H54 (cell line): ENCODE results near the gene PPIE.
"Not testable (repeated sequence)": the region's sequence is repeated elsewhere in the genome, so short reads cannot be mapped to it uniquely, and the experiment has no call there.

Experiments
- DNase-seq: peaks from one replicate; pipeline ENCODE4 v3.0.0; 2011; ENCODE audit warnings: low spot score, mixed read lengths; ENCODE audit not compliant: insufficient read length
- FAIRE-seq: peaks from 3 replicates; lab custom pipeline; 2011; peaks lifted over from hg19 to GRCh38; lab: Jason Lieb, UNC
- POLR2A ChIP-seq: IDR thresholded peaks from 2 replicates; pipeline ENCODE4 v1.6.1; 2011; ENCODE audit warnings: low read depth, mild to moderate bottlenecking, low read length

The PPIE gene

DNA sequence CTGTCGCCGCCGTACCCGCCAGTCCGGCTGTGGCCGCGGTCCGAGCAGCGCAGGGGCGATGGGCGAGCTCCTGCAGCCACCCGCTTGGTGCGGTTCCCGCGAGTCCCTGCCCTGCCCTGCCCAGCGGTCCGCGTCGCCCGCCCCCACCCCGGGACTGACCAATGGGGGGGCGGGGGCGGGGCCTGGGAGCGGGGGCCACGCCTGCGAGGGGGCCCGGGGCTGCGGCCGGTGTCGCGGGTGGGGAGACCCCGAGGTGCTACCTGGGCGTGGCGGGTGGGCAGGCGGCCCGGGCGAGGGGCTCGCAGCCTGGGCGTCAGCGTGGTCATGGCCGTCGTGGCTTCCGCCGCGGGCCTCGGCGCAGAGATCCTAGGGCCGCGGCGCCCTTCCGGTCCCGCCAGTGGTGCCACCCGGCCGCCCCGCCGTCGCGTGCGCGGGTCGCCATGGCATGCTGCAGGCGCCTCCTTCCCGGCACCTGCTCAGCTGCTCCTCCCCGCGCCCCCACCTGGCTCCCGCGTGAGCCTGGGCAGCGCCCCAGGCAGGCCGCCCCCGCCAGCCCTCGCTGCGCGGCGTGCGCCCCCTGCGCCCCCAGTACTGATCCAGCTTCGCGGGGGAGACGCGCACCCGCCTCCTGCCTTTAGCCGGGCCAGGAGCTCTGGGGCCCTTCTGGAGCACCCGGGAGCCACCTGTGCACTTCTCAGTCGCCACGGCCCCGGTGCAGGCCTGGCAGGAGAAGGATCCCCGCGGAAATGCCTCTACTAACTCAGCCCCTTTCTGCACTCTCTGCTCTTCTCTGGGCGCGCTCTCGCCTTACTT is 50.3 kb downstream of the PPIE start, which contains the start of gene BMP8B:
Gene BMP8B (minus strand): TSS at position 108 of the 813 bp plus-strand sequence. CDS start 380 bp downstream, outside the sequence.
- DNase-seq (no peak), FAIRE-seq (no peak)
- no peak for TF ChIP-seq POLR2A

DNA sequence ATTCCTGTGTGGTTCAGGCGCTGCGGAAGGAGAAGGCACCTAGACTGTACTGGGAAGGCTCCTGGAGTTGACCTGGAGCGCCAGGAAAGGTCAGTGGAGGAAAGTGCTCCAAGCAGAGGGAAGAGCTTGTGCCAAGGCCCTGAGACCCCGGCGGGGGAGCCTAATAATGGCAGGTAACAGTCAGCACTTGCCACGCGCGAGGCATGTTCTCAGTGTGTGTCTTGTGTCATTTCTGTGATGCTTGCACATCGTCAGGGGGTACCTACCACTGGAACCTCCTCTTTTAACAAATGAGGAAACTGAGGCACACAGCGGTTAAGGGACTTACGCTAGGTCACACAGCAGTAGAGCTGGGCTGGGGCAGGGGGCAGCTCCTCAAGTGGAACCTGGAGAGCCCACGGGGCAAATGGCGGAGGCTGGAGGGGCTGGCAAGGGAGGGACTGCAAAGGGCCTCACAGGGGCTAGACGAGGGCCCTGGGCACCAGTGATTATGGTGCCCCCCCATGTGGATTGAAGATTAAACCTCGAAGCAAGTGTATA is 51.0 kb downstream of the PPIE start:
- TF ChIP-seq POLR2A = no peak
- FAIRE-seq (no peak), DNase-seq (no peak)

DNA sequence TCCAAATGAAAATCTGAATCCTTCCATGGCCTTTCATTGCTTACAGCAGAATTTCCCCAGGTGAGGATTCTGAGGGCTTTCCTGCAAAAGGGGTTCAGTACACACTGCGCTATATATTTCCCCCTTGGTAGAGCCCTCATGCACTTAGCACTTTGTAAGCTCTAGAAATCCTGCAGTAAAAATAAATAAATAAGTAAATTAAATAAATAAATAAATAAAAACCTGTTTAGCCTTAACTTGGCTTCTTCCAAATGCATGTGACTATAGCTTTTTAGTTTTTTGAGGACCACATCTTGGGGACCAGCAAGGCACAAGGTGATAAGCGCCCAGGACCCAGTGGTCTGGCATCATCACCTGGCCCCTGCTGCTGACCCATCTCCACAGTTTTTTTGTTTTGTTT is 53.2 kb downstream of the PPIE start:
- FAIRE-seq (no peak), DNase-seq (no peak)
- TF ChIP-seq POLR2A = no peak

DNA sequence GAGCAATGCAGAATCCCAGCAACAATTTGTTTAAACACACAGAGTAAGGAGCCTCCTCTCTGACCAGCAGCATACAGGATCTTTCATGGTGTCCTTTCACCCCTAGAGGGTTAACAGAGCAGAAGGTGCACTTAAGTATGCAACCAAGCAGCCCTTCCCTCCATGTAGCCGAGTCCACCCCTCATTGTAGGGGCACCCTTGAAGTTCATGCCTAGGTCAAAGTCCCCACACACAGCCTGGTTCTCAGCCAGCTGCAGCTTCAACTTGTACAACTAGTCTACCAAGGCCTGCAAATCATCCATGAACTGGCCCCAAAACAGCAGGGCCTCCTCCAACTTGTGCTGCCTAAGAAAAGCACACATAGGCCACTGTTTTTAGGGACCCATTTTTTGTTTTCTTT is 57.0 kb downstream of the PPIE start:
- no peak for FAIRE-seq
- no peak for DNase-seq
- no peak for TF ChIP-seq POLR2A

DNA sequence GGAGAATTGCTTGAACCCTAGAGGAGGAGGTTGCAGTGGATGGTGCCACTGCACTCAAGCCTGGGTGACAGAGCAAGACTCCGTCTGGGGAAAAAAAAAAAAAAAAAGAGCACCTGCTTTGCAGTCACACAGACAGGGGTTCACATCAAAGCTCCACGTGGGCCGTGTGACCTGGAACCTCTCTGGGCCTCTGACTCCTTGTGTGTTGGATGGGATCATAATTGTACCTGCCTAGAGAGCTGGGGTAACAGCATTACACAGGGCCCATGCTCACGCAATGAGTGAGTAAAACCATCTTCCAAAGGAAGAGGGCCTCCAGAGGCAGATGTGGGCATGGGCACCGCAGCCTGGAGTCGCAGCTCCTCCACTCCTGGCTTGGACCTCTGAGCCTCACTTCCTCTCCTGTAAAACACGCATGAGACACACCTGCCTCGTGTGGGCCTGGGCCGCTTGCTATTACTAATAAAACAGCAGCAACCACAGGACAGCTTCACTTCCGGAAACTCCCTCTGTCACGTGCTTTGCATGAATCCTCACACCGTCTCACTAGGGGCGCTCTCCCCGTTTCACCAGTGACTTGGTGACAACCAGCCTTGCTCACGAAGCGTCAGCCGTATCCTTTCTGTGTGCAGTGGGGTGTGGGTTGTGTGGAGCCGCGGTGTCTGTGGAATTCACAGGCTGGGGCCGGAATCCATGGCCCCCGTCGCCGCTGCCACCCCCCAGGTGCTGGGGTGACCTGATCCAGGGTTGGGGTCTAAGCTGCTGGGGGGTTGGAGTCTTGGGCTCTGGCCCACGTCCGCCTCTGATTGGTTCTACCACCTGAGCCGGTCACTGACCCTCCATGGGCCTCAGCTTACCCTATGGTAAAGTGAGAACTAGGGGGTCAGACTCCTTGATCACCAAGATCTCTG is 60.4 kb downstream of the PPIE start:
- not testable (repeated sequence) for DNase-seq, FAIRE-seq

DNA sequence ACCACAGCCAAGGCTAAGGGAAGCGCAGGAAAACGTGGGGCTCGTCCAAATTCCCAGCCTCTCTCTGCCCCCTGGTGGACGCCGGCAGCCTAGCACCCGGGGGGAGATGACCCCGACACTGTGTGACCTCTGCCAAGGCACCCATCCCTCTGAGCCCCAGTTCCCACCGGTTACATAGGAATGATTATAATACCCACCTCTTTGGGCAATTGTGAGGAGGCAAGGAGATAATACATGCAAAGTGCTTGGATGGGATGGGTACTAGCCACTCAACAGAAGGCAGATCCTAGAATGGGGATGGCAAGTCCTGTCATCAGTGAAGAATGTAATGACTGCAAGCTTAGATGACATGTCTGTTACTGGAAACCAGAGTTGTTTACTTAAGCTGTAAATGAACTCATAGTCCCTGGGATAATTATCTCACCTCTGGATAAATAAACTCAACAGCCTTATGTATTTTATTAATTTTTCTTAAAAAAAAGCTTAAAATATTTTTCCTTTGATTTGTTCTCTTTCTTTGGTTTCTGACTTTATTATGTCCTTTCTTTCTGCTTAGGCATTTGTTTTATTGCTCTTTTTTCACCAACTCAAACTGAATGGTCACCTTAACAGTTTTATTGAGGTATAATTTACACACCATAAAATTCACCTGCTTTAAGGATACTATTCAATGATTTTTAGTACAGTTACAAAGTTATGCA is 61.2 kb downstream of the PPIE start:
- DNase-seq = peak; percentile 97
- peak; percentile 27 for FAIRE-seq
- TF ChIP-seq POLR2A = no peak

DNA sequence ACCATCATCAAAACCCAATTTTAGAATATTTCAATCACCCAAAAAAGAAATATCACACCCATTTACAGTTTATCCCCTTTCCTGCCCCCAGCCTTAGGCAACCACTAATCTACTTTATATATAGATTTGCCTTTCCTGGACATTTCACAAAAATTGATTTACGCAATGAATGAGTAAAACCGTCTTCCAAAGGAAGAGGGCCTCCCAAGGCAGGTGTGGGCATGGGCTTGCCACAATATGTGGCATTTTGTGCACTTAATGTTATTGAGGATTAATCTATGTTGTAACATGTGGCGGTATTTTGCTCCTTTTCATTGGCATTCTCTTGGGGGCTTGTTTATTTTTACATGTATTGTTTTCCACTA is 61.8 kb downstream of the PPIE start:
- DNase-seq (no peak), FAIRE-seq (no peak)
- no peak for TF ChIP-seq POLR2A

DNA sequence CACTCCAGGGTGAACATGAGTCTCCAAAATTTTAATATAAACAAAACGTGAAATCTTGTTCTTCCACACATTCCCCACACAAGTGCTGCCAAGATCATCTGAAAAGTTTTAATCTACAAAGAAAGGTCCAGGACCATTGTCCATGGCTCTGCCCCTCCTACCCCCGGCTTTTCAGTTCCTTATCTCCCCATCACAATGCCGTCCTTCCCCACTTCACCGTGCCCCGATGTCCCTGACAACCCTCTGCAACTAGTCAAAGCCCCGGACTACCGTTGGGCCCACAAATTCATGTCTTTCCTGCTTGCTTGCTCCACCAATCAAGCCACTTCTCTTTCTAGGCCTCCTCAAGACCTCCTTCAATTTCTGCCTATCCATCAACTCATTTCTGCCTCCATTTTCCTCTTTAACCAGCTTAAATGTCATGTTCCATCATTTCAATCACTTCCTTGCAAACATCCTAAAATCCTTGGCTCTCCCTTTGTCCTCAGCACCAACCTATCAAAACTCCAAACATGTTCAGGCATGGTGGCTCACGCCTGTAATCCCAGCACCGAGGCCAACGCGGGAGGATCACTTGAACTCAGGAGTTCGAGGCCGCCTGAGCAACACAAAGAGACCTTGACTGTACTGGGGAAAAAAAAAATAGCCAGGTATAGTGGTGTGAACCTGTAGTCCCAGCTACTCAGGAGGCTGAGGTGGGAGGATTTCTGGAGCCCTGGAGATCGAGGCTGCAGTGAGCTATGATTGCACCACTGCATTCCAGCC is 64.0 kb downstream of the PPIE start:
- DNase-seq (no peak), FAIRE-seq (no peak)
- no peak for TF ChIP-seq POLR2A

DNA sequence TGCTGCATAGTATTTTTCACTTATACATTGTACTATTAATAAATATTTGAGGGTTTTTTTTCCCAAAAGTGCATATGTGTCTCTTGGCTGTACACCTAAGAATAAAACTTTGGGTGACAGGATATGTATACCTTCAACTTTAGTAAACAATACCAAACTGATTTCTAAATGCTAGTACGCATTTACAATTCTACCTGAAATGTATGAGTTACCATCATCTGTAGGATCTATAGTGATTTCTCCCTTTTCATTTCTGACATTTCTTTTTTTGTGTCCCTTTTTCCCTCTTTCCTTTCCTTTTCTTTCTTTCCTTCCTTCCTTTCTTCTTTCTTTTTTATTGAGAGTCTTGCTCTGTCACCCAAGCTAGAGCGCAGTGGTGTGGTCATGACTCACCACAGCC is 66.7 kb downstream of the PPIE start:
- no peak for FAIRE-seq
- TF ChIP-seq POLR2A = no peak
- DNase-seq = no peak

DNA sequence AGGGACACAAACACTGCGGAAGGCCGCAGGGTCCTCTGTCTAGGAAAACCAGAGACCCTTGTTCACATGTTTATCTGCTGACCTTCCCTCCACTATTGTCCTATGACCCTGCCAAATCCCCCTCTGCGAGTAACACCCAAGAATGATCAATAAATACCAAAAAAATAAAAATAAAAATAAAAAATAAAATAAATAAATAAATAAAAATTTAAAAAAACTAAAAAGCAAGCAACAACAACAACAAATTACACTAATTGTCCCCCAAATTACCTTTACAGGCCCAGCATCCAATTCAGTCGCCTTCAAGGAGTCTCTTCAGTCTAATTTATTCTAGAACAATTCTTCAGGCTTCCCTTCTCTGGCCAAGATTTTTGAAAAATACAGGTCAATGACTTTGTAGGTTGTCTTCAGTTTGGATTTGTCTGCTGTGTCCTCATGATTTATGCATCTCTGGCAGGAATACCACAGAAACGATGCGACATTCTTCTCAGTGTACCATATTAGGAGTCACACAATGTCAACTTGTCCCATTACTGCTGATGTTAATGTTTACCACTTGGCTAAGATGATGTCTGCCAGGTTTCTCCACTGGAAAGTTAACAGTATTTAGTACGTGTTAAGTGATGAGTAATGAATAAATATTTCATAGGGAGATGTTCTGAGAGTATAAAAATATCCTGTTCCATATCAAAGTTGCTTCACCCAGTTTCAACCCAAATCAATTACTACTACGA is 70.3 kb downstream of the PPIE start:
- TF ChIP-seq POLR2A = no peak

DNA sequence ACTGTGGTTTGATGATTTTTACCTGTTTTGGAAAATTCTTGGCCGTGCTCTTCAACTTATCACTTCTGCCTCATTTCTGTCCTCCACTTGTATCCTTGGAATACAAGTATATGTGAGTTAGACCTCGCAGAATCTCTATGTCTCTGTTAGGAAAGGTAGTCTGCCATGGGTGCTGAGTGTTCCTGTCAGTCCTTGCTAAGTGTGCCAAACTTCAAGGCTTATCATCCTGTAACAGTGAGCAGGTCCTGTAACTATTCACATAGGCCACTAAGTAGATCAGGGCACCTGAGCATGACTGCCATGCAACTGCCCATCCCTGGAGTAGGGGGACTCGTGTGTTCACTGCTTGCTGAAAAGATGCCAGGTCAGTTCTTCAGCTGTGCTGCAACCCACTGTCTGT is 74.2 kb downstream of the PPIE start:
- no peak for TF ChIP-seq POLR2A
- no peak for DNase-seq
- FAIRE-seq = no peak

More for the DNA sequence above, 70.3 kb downstream of the PPIE start:
- FAIRE-seq = no peak
- no peak for DNase-seq
